22Rv1 (cell line): ENCODE measurements around the gene NEAT1.

Experiments
- CTCF ChIP-seq: fragments of 450-650 bp; IDR thresholded peaks from 2 replicates; pipeline ENCODE4 v1.5.1; 2017; ENCODE audit warnings: mild to moderate bottlenecking
- ZFX ChIP-seq: fragments of 450-650 bp; IDR thresholded peaks from 2 replicates; pipeline ENCODE4 v1.6.1; 2017; ENCODE audit warnings: antibody characterized with exemption, borderline replicate concordance

- no peak for TF ChIP-seq CTCF
- TF ChIP-seq ZFX: no peak
These were observed 11.6 kb downstream of the NEAT1 start for GRCh38 chr11:65434057-65434666.
